ENCODE measurements around the gene SIPA1L2.

Gene SIPA1L2, protein sequence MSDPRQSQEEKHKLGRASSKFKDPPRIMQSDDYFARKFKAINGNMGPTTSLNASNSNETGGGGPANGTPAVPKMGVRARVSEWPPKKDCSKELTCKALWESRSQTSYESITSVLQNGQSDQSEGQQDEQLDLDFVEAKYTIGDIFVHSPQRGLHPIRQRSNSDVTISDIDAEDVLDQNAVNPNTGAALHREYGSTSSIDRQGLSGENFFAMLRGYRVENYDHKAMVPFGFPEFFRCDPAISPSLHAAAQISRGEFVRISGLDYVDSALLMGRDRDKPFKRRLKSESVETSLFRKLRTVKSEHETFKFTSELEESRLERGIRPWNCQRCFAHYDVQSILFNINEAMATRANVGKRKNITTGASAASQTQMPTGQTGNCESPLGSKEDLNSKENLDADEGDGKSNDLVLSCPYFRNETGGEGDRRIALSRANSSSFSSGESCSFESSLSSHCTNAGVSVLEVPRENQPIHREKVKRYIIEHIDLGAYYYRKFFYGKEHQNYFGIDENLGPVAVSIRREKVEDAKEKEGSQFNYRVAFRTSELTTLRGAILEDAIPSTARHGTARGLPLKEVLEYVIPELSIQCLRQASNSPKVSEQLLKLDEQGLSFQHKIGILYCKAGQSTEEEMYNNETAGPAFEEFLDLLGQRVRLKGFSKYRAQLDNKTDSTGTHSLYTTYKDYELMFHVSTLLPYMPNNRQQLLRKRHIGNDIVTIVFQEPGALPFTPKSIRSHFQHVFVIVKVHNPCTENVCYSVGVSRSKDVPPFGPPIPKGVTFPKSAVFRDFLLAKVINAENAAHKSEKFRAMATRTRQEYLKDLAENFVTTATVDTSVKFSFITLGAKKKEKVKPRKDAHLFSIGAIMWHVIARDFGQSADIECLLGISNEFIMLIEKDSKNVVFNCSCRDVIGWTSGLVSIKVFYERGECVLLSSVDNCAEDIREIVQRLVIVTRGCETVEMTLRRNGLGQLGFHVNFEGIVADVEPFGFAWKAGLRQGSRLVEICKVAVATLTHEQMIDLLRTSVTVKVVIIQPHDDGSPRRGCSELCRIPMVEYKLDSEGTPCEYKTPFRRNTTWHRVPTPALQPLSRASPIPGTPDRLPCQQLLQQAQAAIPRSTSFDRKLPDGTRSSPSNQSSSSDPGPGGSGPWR (N-terminal part only)

DNA sequence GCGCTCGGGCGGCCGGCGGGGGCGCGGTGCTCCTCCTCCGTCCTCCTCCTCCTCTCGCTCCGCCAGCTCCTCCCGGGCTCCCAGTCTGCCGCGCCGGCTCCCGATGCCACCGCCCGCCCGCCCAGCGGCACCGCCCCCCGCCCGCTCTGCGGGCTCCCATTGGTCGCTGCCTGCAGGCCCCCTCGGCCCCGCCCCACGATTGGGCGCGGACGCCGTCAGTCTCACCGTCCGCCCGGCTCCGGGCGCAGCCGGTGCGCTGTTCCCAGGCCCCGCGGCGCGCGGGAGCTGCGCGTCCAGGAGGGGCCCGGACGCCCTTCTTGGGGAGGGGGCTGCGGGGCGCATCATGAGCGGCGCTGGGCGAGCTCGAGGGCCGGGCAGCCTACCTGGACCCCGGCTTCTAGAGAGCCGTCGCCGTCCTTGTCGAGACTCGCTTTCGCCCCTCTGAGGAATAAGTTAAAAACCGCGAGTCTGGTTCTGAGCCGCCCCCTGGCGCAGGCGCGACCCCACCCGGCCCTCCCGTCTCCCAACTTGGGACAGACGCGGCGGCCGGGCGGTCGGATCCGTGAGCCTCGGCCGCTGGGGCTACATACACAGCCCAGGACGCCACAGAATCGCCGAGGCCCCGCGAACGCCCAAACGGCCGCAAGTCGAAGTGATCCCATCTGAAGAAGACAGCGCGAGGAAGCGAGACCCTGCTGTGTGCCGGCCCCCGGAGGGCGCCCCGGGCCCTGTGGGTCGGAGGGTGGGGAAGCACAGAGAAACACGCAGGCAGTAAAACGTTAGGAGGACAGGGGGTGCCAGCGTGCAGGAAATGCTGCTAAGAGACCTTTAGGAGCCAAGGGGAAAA lies at the start of gene SIPA1L2:
TSS of gene SIPA1L2 (minus strand) at position 87 of the 847 bp plus-strand sequence. CDS start 114,794 bp downstream, outside the sequence.
- TF ChIP-seq GATA3 (IDR thresholded peaks at IDR 0.05; ENCODE audit: low read depth, low read length) (no peak), GATA2 (IDR thresholded peaks at IDR 0.05; ENCODE audit: low read depth, low read length) (no peak; the same call in 1 of the 2 replicates)

DNA sequence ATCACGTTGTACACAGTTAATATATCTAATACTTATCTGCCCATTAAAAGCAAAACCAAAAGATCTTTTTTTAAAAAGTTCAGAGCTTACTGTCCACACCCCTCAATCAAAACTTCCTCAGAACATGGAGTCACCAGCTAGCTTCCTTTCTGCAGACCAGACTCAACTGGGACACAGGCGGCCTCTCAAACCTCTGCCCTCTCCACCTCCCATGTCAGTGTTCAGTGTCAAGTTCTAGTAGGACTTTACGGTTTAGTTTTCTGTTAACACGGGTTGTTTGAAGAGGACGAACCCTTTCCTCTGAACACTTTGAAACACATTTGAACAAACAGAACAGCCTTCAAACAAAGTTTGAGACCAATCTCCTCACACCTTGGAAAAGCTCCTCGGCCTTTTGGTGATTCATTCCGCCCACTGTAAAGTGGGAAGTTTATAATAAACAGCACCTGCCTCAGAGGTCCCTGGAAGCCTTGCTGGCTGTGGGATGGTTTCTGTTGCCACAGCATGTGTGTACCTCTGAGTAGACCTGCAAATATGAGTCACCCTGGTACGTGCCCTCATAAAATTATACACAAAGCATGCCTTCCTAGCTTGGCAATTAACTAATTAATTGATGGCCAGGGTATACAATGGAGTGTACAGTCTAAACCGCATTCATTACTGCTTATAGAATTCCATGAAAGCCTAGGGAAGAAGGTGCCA lies 48.4 kb upstream of the SIPA1L2 start:
- no peak for TF ChIP-seq GATA2 (IDR thresholded peaks at IDR 0.05; ENCODE audit: low read depth, low read length)
- no peak for TF ChIP-seq GATA3 (IDR thresholded peaks at IDR 0.05; ENCODE audit: low read depth, low read length)

DNA sequence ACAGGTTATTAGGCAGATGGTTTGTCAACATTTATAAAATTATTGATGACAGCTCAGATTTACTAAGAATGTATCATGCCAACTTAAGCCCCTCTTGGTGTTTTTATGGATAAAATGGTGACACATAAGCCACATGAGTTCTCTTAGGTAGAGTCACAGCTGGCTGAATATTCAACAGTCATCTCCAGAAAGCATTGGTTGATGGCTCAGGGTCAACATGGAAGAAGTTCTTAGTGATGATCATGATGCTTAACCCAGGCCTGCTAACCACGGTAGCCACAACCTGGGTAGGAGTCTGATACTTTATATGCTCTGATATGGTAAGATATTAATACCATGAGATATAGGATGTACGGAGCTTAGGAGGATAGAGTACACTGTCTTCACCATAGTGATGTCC lies 46.4 kb upstream of the SIPA1L2 start:
- TF ChIP-seq GATA2 (IDR thresholded peaks at IDR 0.05; ENCODE audit: low read depth, low read length): no peak
- TF ChIP-seq GATA3 (IDR thresholded peaks at IDR 0.05; ENCODE audit: low read depth, low read length): no peak

GRCh38 chr1:232675898-232676297 lies 46.0 kb upstream of the SIPA1L2 start:
- TF ChIP-seq GATA3 (IDR thresholded peaks at IDR 0.05; ENCODE audit: low read depth, low read length): no peak
- TF ChIP-seq GATA2 (IDR thresholded peaks at IDR 0.05; ENCODE audit: low read depth, low read length): no peak

DNA sequence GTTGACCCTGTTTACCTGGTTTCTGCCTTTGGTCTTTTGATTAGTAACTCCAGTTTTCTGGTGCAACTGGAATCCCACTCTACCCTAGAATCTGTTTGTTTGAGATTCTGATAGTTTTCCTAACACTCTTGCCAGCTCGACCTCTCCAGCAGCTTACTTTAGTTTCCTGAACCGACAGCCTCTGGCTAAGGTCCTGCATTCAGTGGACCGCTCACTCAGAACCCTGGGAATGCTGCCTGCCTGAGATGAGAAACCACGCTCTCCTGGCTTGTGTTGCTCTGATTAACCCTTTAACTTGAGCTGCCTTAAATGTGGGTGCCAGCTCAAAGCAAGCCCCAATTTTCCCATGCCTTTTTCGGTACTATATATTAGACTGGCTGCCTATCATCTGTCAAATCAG lies 45.3 kb upstream of the SIPA1L2 start:
- TF ChIP-seq GATA3 (IDR thresholded peaks at IDR 0.05; ENCODE audit: low read depth, low read length) (no peak), GATA2 (IDR thresholded peaks at IDR 0.05; ENCODE audit: low read depth, low read length) (no peak)

- TF ChIP-seq GATA2 (IDR thresholded peaks at IDR 0.05; ENCODE audit: low read depth, low read length): no peak
- no peak for TF ChIP-seq GATA3 (IDR thresholded peaks at IDR 0.05; ENCODE audit: low read depth, low read length)
These were observed 43.3 kb upstream of the SIPA1L2 start for GRCh38 chr1:232673256-232673655.

DNA sequence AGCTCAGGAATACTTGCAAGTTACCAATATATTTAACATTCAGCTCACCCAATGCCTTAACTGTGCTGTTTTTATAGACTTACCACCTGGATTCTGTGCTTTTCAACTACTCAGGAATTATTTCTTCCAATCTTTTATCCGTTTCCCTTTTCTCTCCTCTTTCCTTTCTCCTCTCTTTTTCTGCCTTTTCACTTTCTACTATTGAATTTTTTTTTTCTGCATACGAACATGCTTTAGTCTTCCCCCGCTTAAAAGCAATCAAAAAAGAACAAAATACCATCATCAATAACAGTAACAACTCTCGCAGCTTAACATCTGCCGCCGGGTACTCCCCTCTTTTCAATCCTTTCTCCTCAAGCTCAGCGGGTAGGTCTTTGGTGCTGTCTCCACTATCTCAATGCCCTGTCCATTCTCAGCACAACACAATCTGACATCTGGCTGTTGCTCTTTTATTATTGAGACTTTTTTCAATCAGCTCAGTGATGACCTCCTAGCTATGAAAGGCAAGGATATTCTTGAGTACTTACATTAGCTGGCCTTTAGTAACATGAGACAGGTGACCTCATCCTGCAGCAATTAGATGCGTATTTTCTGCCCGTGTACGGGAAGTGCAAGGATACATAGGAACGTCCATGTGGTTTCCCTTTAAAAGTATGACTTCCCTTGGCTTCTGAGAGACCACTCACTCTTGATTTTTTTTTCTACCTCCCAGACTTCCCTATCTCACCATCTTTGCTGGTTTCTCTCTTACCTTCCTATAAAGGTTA lies 40.2 kb upstream of the SIPA1L2 start:
- TF ChIP-seq GATA3 (IDR thresholded peaks at IDR 0.05; ENCODE audit: low read depth, low read length) (no peak), GATA2 (IDR thresholded peaks at IDR 0.05; ENCODE audit: low read depth, low read length) (no peak)

GRCh38 chr1:232667778-232668165 lies 37.8 kb upstream of the SIPA1L2 start:
- TF ChIP-seq GATA3 (IDR thresholded peaks at IDR 0.05; ENCODE audit: low read depth, low read length): no peak
- no peak for TF ChIP-seq GATA2 (IDR thresholded peaks at IDR 0.05; ENCODE audit: low read depth, low read length)

DNA sequence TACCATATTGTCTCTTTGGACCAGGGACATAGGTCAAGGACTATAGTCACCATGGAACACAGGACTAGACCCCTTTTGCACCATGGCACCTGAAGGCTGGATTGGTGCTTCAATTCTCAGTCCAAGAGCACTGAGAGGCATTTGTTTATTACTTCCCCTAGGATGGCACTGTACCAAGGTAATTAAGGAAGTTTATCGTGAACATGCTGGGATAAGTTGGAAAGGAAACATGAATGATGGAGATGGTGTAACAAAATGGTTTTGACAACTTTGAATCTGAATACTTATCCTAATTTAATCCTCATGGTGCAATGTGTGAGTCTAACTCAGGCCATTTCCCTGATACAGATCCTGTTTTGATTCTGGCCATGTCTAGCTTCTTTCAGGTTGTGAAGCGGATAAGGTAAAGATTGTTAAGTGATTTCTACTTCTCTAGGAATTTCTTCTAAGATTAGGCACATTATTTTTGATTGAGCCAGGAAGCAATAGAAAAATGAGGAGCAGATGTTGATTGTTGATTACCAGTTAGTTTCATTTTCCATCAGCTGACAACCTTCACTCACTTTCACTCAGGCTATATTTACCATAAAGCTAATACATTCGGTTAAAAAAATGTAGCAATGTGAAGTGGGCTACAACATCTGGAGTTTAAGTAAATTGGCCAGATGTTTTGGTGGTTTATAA lies 37.3 kb upstream of the SIPA1L2 start:
- no peak for TF ChIP-seq GATA2 (IDR thresholded peaks at IDR 0.05; ENCODE audit: low read depth, low read length)
- no peak for TF ChIP-seq GATA3 (IDR thresholded peaks at IDR 0.05; ENCODE audit: low read depth, low read length)

DNA sequence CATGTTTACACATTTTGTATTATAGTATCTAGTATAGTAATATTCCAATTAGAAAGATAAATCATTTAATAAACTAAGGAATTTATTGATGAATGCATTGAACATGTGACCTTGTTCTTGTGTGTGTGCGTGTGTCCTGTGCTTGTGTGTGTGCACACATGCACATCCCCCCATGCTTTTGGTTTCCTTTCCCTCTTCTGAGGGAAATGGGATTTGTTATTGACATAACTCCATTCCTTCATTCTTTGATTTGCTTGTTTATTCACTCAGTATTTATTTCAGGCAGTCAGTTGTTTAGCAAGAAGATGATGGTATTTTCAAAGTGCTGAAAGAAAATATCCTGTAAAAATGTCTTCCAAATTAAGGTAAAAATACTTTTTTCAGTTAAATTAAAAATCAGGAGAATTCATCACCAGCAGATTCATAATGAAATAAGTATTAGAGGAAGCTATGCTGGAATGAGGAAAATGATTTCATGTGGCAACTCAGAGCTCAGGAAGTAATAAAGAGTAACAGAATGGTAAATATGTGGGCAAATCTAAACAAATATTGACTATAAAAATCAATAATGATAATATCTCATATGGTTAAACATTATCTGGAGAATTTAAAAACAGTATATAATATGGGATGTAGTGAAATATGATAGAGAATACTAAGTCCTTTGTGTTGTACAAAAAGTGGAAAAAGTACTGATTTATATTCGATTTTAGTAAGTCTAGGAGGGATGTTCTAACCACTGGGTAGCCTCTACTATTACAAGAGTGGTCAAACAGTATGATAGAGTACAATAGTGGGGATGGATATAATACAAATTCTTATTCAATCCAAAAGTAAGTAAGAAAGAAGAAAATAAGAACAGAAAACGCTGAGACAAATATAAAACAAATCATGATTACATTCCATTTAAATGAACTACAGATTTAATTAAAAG lies 35.2 kb upstream of the SIPA1L2 start:
- TF ChIP-seq GATA3 (IDR thresholded peaks at IDR 0.05; ENCODE audit: low read depth, low read length) (no peak), GATA2 (IDR thresholded peaks at IDR 0.05; ENCODE audit: low read depth, low read length) (no peak)

- TF ChIP-seq GATA2 (IDR thresholded peaks at IDR 0.05; ENCODE audit: low read depth, low read length) (no peak), GATA3 (IDR thresholded peaks at IDR 0.05; ENCODE audit: low read depth, low read length) (no peak)
These were observed 33.0 kb upstream of the SIPA1L2 start for GRCh38 chr1:232662910-232663309.

Data from SH-SY5Y (cell line).